ENCODE measurements around the gene MYH6. TPM values are rescaled to one million over a fixed set of nuclear protein-coding genes. Genes with fewer than 3 reads are reported as not detected.

Gene MYH6
- total and polyA plus RNA-seq, 2 donors (not counting 1 experiment from before 2014, with no cell fraction given): not detected

GRCh38 chr14:23384364-23385080 lies 23.6 kb downstream of the MYH6 start:
- ChIA-PET POLR2A (no interaction called here), CTCF (interaction anchor here (1.4 to 1.5 kb wide), 2 partner anchors 10 to 46 kb away, joined by 3 to 4 read pairs; no protein-coding TSS in a partner anchor)
- Histone ChIP-seq H3K4me1 (ENCODE audit: control insufficient read depth in 2 of 2, insufficient read depth in 2 of 2, low read length in 2 of 2) (no peaks in the 10 kb centered on the region), H3K4me3 (ENCODE audit: control extremely low read depth in 1 of 5, extremely low read depth in 1 of 5, insufficient read depth in 1 of 5, low read depth in 2 of 5, low read length in 4 of 5) (no peak overlapping the region), H3K27me3 (replicated peaks in 1 of 4; ENCODE audit: control extremely low read depth in 1 of 4, control insufficient read depth in 3 of 4, insufficient read depth in 4 of 4, low read length in 3 of 4) (peaks cover 0 to 12% (median 0%) of the 10 kb centered on the region in 4 experiments), H4K20me1 (ENCODE audit: control insufficient read depth, insufficient read depth, low read length, poor library complexity, severe bottlenecking) (no peaks in the 10 kb centered on the region), H3K79me2 (ENCODE audit: control insufficient read depth, insufficient read depth, low read length) (no peaks in the 10 kb centered on the region), H3K36me3 (replicated peaks in 1 of 2; ENCODE audit: control extremely low read depth in 1 of 2, control insufficient read depth in 1 of 2, extremely low read depth in 1 of 2, insufficient read depth in 2 of 2, low read length in 1 of 2) (no peaks in the 10 kb centered on the region), H3K9ac (ENCODE audit: low read length) (no peak overlapping the region), H3K27ac (ENCODE audit: low read length in 2 of 2) (no peak overlapping the region), H3K9me3 (ENCODE audit: control extremely low read depth in 1 of 3, control insufficient read depth in 2 of 3, insufficient read depth in 1 of 3, low read length in 2 of 3) (no peaks in the 10 kb centered on the region), H3K4me2 (replicated peaks; ENCODE audit: low read depth, low read length, poor library complexity, severe bottlenecking) (no peak overlapping the region), H2AFZ (ENCODE audit: insufficient read depth, low read depth, low read length, poor library complexity, severe bottlenecking) (no peak overlapping the region)
- Mint-ChIP-seq H3K27ac (no peak overlapping the region), H3K9me3 (ENCODE audit: insufficient read depth) (no peaks in the 10 kb centered on the region), H3K4me1 (no peaks in the 10 kb centered on the region), H3K4me3 (no peak overlapping the region), H3K27me3 (peaks cover 35% of the 10 kb centered on the region)
- no peak for TF ChIP-seq CTCF (IDR thresholded peaks at IDR 0.05)
- TF ChIP-seq EZH2 (IDR thresholded peaks at IDR 0.05; ENCODE audit: borderline replicate concordance, insufficient read depth, low read depth, low read length, poor library complexity, severe bottlenecking): no peak
- WGBS (ENCODE audit: insufficient coverage): 97% methylated on average over 20 of the region's 29 CpGs
- no peak for DNase-seq
- intact Hi-C loops (cut with micrococcal nuclease): no loop called here
- ATAC-seq (ENCODE audit: low read depth): no peak

GRCh38 chr14:23382731-23383440 lies 25.2 kb downstream of the MYH6 start:
- Histone ChIP-seq H4K20me1 (ENCODE audit: control insufficient read depth, insufficient read depth, low read length, poor library complexity, severe bottlenecking) (no peaks in the 10 kb centered on the region), H2AFZ (ENCODE audit: insufficient read depth, low read depth, low read length, poor library complexity, severe bottlenecking) (no peak overlapping the region), H3K79me2 (ENCODE audit: control insufficient read depth, insufficient read depth, low read length) (no peaks in the 10 kb centered on the region), H3K4me2 (replicated peaks; ENCODE audit: low read depth, low read length, poor library complexity, severe bottlenecking) (no peak overlapping the region), H3K9me3 (ENCODE audit: control extremely low read depth in 1 of 3, control insufficient read depth in 2 of 3, insufficient read depth in 1 of 3, low read length in 2 of 3) (no peaks in the 10 kb centered on the region), H3K4me3 (ENCODE audit: control extremely low read depth in 1 of 5, extremely low read depth in 1 of 5, insufficient read depth in 1 of 5, low read depth in 2 of 5, low read length in 4 of 5) (no peak overlapping the region), H3K9ac (ENCODE audit: low read length) (no peak overlapping the region), H3K27ac (ENCODE audit: low read length in 2 of 2) (no peak overlapping the region), H3K36me3 (replicated peaks in 1 of 2; ENCODE audit: control extremely low read depth in 1 of 2, control insufficient read depth in 1 of 2, extremely low read depth in 1 of 2, insufficient read depth in 2 of 2, low read length in 1 of 2) (no peaks in the 10 kb centered on the region), H3K4me1 (ENCODE audit: control insufficient read depth in 2 of 2, insufficient read depth in 2 of 2, low read length in 2 of 2) (no peaks in the 10 kb centered on the region), H3K27me3 (replicated peaks in 1 of 4; ENCODE audit: control extremely low read depth in 1 of 4, control insufficient read depth in 3 of 4, insufficient read depth in 4 of 4, low read length in 3 of 4) (peaks cover 0 to 16% (median 0%) of the 10 kb centered on the region in 4 experiments)
- WGBS (ENCODE audit: insufficient coverage): 13% methylated on average over 3 of the region's 10 CpGs
- H3K4me1 Mint-ChIP-seq: no peaks in the 10 kb centered on the region
- POLR2A ChIA-PET: no interaction called here
- no peak overlapping the region for H3K4me3 Mint-ChIP-seq
- intact Hi-C loops (cut with micrococcal nuclease): no loop called here
- peaks cover 37% of the 10 kb centered on the region for H3K27me3 Mint-ChIP-seq
- TF ChIP-seq CTCF (IDR thresholded peaks at IDR 0.05) (no peak), EZH2 (IDR thresholded peaks at IDR 0.05; ENCODE audit: borderline replicate concordance, insufficient read depth, low read depth, low read length, poor library complexity, severe bottlenecking) (no peak)
- no peaks in the 10 kb centered on the region for H3K9me3 Mint-ChIP-seq (ENCODE audit: insufficient read depth)
- no peak for DNase-seq
- no peak for ATAC-seq (ENCODE audit: low read depth)
- CTCF ChIA-PET: interaction anchor here (1.0 to 8.7 kb wide), 3 partner anchors 9 to 262 kb away, joined by 3 to 129 read pairs (median 48); no protein-coding TSS in a partner anchor
- H3K27ac Mint-ChIP-seq: no peak overlapping the region
